Adipocyte (in vitro differentiated cells): ENCODE measurements around the gene MYLK4.

Source experiments
- DNase-seq: peaks from one replicate; pipeline ENCODE4 v3.0.0-alpha.2; 2015; ENCODE audit warnings: low read depth
- H3K27me3 ChIP-seq: replicated peaks from 2 replicates; pipeline ENCODE4 v1.7.0; 2013; ENCODE audit warnings: mild to moderate bottlenecking, low read length, moderate library complexity; ENCODE audit not compliant: control insufficient read depth, insufficient read depth
- H3K36me3 ChIP-seq: 2 replicates; pipeline ENCODE4 v1.7.0; 2013; ENCODE audit warnings: low read length, mild to moderate bottlenecking, moderate library complexity; ENCODE audit not compliant: control insufficient read depth, insufficient read depth, severe bottlenecking
- H3K4me1 ChIP-seq: 2 replicates; pipeline ENCODE4 v1.7.0; 2013; ENCODE audit warnings: mild to moderate bottlenecking, low read length, moderate library complexity; ENCODE audit not compliant: control insufficient read depth, insufficient read depth
- H3K4me3 ChIP-seq: 2 replicates; pipeline ENCODE4 v1.7.0; 2013; ENCODE audit warnings: mild to moderate bottlenecking, low read length, moderate library complexity
- H3K9ac ChIP-seq: 2 replicates; pipeline ENCODE4 v1.7.0; 2013; ENCODE audit warnings: mild to moderate bottlenecking, low read length, moderate library complexity
- H3K9me3 ChIP-seq: 2 replicates; pipeline ENCODE4 v1.7.0; 2013; ENCODE audit warnings: mild to moderate bottlenecking, low read length, moderate library complexity; ENCODE audit not compliant: control insufficient read depth

The MYLK4 gene

DNA sequence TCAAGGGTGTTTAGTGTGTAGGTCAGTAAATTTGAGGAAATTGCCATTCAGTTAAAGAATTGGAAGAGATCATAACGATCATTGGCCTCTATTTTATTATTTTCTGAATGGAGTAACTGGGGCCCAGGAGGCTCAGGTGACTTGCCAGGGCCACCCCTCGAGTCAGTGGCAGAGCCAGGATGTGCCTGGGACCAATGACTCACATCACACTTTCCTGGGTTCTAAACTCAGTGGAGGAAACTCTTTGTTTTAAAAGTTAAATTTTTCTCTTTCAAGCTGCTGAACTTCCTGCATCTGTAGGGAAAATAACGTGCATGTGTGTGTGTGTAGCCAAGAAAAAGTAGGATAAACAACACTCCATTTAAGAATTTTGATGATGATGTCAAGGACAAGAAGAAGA is 135.5 kb downstream of the MYLK4 start:
- H3K9ac ChIP-seq: no peak overlapping the region
- no peaks in the 10 kb centered on the region for H3K4me1 ChIP-seq
- no peaks in the 10 kb centered on the region for H3K27me3 ChIP-seq
- peaks cover 4% of the 10 kb centered on the region for H3K9me3 ChIP-seq
- no peaks in the 10 kb centered on the region for H3K36me3 ChIP-seq
- no peak for DNase-seq
- no peak overlapping the region for H3K4me3 ChIP-seq

DNA sequence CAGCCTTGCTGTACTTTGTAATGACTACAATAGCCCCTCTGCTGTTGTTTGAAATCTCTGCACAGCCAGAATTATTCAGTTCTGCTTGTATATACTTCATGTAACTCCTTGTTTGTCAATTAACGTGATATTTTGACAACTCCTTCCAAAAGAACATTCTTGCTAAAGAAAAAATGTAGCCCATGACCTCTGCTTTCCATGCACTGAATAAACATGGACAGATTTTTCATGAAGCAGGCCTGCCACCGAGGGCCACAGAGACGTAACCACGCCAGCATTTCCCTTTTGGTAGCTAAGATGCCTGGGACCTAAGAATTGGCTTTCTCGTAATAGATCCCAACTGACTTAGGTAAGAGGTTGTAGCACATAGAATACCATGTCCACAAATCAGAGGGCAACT is 135.9 kb downstream of the MYLK4 start:
- H3K9me3 ChIP-seq: peaks cover 4% of the 10 kb centered on the region
- no peaks in the 10 kb centered on the region for H3K4me1 ChIP-seq
- no peak overlapping the region for H3K9ac ChIP-seq
- H3K4me3 ChIP-seq: no peak overlapping the region
- no peaks in the 10 kb centered on the region for H3K27me3 ChIP-seq
- H3K36me3 ChIP-seq: no peaks in the 10 kb centered on the region
- DNase-seq: no peak

DNA sequence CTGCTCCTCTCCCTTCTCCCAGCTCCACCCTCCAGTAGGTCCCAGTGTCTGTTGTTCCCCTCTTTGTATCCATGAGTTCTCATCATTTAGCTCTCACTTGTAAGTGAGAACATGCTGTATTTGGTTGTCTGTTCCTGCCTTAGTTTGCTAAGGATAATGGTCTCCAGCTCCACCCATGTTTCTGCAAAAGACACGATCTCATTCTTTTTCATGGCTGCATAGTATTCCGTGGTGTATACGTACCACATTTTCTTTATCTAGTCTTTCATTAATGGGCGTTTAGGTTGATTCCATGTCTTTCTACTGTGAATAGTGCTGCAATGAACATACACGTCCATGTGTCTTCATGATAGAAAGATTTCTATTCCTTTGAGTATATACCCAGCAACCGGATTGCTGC is 136.6 kb downstream of the MYLK4 start:
- Histone ChIP-seq H3K27me3 (no peaks in the 10 kb centered on the region), H3K36me3 (no peaks in the 10 kb centered on the region), H3K4me1 (no peaks in the 10 kb centered on the region), H3K9ac (no peak overlapping the region), H3K4me3 (no peak overlapping the region), H3K9me3 (peaks cover 4% of the 10 kb centered on the region)
- DNase-seq: no peak
